GM19372 (cell line): ENCODE data around the gene TMEM135.
"Not testable (repeated sequence)": the region's sequence is repeated elsewhere in the genome, so short reads cannot be mapped to it uniquely, and the experiment has no call there.

Experiments used
- ATAC-seq: cut with Tn5 transposase; IDR thresholded peaks from one replicate; pipeline ENCODE4 v1.9.1; 2021; ENCODE audit warnings: mild to moderate bottlenecking, low read depth, moderate library complexity; ENCODE audit not compliant: unreplicated experiment

Gene TMEM135

DNA sequence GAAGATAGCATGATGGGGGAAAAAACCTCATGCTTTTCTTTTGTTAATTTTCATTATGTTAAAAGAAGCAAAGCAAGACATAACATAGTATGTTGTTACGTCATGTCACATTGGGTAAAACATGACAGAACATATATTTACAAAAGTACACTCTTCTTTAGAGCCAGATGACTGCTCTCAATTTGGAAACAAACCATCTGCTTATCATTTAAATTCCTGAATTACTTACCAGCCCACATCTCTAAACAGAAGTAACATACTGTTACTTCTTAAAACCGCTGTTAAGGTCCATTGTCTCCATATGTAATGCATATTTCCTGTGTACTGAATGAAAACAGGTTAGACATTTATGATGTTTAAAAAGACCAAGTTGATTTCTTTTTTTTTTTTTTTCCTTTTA lies 100.0 kb downstream of the TMEM135 start:
- no peak for ATAC-seq

DNA sequence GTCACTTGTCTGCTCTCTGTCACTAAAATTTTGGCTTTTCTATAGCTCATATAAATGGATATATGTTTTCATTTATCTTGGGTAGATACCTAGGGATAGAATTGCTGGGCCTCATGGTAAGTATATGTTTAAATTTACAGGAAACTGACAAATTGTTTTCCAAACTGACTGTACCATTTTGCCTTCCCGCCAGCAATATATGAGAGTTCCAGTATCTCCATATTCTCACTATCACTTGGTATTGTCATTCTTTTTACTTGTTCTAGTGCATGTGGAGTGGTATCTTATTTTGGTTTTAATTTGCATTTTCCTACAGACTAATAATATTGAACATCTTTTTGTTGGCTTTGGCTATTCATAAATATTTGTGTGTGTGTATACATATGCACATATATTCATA lies 101.7 kb downstream of the TMEM135 start:
- no peak for ATAC-seq

DNA sequence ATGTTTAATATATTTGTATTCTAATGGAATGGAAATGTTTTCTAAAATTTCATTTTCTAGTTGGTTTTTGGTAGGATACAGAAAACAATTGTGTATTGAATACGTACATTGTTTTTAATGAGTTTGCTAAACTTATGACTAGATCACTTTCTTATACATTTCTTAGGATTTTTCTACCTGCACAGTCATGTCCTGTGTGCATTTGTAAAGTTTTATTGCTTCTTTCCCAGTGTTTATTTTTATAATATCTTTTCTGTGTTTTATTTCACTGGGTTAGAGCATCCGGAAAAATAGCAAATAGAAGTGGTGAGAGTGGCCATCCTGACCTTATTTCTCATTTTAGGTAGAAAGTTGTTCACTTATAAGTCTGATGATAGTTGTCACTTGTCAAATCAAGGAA lies 103.6 kb downstream of the TMEM135 start:
- ATAC-seq: no peak

DNA sequence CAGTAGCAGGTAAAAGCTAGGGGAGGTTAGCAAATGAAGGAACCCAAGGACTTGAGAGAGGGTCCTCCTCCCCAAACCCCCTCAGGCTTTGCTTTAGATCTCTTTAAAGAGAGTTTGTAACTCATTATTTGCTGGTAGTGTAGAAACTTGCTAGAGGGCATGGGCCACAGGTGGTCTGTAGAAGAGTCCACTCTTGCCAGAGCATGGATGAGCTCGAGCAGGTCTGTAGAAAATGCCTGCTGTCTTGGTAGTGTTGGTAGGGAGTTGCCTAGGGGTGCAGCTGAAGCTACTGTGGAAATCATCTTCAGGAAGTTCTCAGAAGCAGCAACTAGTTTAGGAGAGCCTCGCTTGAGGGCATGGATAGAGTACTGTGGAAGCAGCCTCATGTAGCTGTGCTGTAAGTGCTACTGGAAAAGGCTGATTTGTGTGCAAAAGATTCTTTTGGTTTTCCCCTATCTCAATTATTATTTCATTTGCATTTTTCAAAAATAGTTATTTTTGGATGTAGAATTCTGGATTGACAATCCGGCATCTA lies 104.3 kb downstream of the TMEM135 start:
- ATAC-seq: no peak

DNA sequence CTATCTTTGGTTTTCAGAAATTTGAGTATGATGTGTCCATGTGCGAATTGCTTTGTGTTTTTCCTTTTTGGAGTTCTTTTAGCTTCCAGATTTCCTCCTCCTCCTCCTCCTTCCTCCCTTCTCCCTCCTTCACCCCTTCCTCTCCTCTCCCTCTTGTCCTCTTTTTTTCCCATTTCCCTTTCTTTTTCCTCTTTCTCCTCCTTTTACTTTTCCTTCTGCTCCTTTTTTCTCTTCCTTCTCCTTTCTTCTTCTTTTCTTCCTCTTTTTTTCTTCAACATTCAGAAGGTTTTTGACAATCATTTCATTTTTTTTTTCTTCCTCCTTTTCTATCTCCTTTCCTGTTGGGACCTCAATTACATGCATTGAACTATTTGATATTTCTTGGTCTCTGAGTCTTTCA lies 104.9 kb downstream of the TMEM135 start:
- ATAC-seq: no peak

GRCh38 chr11:87143641-87144040 lies 105.9 kb downstream of the TMEM135 start:
- ATAC-seq: no peak

- no peak for ATAC-seq
These were observed 106.5 kb downstream of the TMEM135 start for GRCh38 chr11:87144252-87144651.

DNA sequence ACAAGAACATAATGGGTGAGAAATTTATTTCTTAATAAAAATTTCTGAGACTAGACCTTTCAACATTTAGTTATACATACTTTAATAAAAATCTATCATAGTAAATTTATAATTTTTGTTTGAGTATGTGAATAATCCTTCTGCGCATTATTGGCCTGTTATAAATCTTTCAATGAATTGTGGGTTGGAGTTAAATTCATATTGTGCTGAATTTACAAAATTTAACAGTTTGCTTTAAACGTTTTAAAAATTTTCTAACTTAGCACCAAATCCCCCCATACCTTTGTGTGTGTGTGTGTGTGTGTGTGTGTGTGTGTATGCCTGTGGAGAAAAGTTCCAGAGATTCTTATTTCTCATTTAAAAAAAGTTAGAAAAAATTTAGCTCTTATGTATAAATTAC lies 111.0 kb downstream of the TMEM135 start:
- no peak for ATAC-seq

- ATAC-seq: not testable (repeated sequence)
These were observed 112.0 kb downstream of the TMEM135 start for GRCh38 chr11:87149782-87150181.

DNA sequence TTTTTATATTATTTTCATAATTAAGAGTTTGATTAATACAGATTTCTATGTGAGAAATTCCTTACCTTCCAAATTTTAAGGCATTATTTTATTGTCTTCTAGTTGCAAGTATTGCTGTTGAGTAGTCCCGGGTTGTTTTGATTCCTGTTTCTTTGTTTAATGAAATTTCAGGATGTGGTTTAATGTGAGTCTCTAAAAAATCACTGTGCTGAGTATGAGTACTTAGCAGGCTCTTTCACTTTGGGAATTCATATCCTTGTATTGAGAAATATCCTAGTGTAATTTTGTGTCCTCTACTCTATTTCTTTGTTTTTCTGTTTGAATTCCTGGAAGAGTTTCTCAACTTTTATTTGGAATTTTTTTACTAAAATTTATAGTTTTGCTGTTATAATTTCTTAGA lies 113.2 kb downstream of the TMEM135 start:
- no peak for ATAC-seq

GRCh38 chr11:87154246-87154645 lies 116.5 kb downstream of the TMEM135 start:
- no peak for ATAC-seq

- no peak for ATAC-seq
These were observed 119.2 kb downstream of the TMEM135 start for GRCh38 chr11:87156970-87157369.

- not testable (repeated sequence) for ATAC-seq
These were observed 131.3 kb downstream of the TMEM135 start for GRCh38 chr11:87169076-87169475.

DNA sequence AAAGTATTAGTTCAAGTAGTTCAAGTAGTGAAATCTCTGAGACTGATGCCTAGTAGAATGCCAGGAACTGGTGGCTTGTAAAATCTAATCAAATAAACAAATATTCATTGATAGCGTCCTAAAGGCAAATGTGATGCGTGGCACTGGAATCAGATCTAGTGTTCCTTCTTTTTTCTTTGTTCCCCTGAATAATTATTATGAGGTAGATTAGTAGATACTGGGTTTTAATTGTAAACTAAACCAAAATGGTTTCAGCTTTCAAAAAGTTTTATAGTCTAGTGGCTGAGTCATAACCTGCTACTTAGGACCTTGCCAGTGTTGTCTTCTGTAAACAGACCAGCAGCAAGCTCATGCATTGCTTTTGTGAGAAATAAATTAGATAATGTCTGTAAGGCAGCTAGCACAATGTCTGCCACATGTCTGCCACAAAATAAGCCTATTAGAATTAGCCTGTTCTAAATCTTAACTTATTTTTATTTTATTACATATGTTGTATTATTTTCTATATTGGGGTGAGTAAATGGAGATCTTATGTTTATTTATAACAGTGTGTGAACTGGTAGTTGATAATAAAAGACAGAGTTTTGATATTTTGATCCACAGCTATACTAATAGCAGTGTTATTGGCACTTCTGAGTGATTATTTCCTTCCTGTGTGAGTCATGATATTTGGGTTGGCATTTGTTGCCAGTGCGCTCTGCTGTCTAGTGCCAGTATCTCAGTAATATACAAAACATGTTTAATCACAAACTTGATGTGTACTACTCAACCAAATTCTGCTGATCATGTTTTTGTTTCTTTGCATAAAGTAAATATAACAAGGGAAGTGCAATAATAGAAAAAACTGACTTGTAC lies 135.7 kb downstream of the TMEM135 start:
- ATAC-seq: no peak

DNA sequence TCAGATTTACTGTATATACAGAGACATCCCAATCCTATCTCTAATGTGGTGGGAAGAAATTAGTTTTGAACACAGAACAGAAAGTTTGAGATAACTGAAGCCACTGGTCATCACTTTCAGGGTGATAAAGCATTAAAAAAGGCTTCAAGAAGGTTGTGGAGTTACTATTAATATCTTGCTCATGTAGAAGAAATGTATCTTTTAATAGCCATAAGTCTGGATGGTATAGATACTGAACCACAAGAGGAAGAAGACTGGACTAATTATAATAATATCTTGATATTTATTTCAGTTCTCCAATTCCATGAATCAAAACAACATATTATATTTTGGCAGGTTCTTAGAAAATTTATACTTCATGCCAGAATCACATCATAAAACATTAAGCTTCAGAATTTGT lies 137.1 kb downstream of the TMEM135 start:
- no peak for ATAC-seq

DNA sequence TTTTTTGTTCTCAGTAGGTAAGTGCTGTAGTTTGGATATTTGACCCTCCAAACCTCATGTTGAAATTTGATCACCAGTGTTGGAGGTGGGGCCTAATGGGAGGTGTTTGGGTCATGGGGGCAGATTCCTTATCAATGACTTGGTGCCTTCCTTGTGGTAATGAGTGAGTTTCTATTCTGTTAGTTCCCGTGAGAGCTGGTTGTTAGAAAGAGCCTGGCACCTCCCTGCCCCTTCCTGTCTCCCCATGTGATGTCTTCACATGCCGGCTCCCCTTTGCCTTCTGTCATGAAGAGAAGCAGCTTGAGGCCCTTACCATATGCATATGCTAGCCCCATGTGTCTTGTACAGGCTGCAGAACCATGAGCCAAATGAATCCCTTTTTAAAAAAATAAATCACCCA lies 138.3 kb downstream of the TMEM135 start:
- no peak for ATAC-seq

- no peak for ATAC-seq
These were observed 141.9 kb downstream of the TMEM135 start for GRCh38 chr11:87179621-87180020.

GRCh38 chr11:87180742-87181141 lies 143.0 kb downstream of the TMEM135 start:
- ATAC-seq: no peak

GRCh38 chr11:87181143-87181542 lies 143.4 kb downstream of the TMEM135 start:
- ATAC-seq: no peak

DNA sequence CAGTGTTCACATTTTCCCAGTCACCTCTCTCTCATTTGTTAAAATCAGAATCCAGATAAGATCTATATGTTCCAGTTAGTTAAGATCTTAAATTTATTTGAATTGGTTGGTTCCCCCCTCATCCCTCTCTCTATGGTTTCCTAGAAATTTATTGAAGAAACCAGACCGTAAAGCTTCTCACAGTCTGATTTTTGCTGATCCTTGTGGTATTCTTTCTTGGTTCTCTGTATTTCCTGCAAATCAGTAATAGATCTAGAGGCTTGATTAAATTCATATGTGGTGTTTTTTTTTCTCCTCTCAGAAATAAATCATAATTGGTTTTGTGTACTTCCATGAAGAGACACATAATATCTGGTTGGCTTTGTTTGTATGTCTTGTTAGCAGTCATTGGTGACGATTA lies 147.5 kb downstream of the TMEM135 start:
- ATAC-seq: no peak

DNA sequence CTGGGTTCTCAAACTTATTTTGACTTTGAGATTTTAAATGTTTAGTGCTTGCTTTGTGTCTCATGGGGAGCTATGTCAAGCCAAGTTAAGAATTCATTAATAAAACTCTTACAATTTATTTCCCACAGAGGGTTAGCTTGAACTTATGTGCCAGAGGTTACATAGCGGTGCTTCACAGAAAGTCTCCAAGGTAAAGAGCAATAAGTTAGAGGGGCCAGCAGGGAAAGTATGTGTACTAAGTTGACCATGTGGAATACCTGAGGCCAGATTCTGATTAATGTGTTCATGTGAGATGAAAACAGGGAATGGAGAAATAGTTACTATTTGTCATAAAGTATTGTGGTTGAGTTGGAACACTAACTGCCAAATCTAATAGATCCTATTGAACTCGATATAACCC lies 149.3 kb downstream of the TMEM135 start:
- no peak for ATAC-seq

GRCh38 chr11:87187930-87188329 lies 150.2 kb downstream of the TMEM135 start:
- no peak for ATAC-seq
